ENCODE results near the gene ELMO3.

ELMO3 gene

GRCh38 chr16:67226804-67227566 is 28.1 kb downstream of the ELMO3 start, which contains the start of gene TMEM208:
TSS of gene TMEM208 (plus strand) at chr16:67227130. CDS start at chr16:67227219, 89 bp downstream.
- DNase-seq: peak; percentile 99

GRCh38 chr16:67227567-67227921 is 28.6 kb downstream of the ELMO3 start:
- DNase-seq: no peak

GRCh38 chr16:67228034-67228785 is 29.3 kb downstream of the ELMO3 start:
- DNase-seq: no peak

GRCh38 chr16:67228905-67229304 is 30.0 kb downstream of the ELMO3 start:
- DNase-seq: no peak

- no peak for DNase-seq
Observed at GRCh38 chr16:67229906-67230808, 31.2 kb downstream of the ELMO3 start.

GRCh38 chr16:67230809-67231660 is 32.1 kb downstream of the ELMO3 start:
- no peak for DNase-seq

GRCh38 chr16:67233596-67233995 is 34.7 kb downstream of the ELMO3 start:
- DNase-seq: no peak

- DNase-seq: no peak
Observed at GRCh38 chr16:67234180-67234597, 35.3 kb downstream of the ELMO3 start.

GRCh38 chr16:67235816-67236562 is 37.1 kb downstream of the ELMO3 start:
- DNase-seq: no peak

- DNase-seq: no peak
Observed at GRCh38 chr16:67236563-67237395, 37.8 kb downstream of the ELMO3 start.

- no peak for DNase-seq
Observed at GRCh38 chr16:67237396-67238277, 38.7 kb downstream of the ELMO3 start.

GRCh38 chr16:67238278-67238575 is 39.3 kb downstream of the ELMO3 start:
- no peak for DNase-seq

- no peak for DNase-seq
Observed at GRCh38 chr16:67238806-67239470, 40.0 kb downstream of the ELMO3 start.

GRCh38 chr16:67240506-67240905 is 41.6 kb downstream of the ELMO3 start:
- no peak for DNase-seq

- DNase-seq: no peak
Observed at GRCh38 chr16:67241008-67241900, 42.3 kb downstream of the ELMO3 start.

- DNase-seq: no peak
Observed at GRCh38 chr16:67242138-67242730, 43.3 kb downstream of the ELMO3 start.

- no peak for DNase-seq
Observed at GRCh38 chr16:67243481-67243880, 44.5 kb downstream of the ELMO3 start.

All from retina (tissue), 1 donor.